ENCODE measurements around the gene METTL1. TPM values are rescaled to one million over a fixed set of nuclear protein-coding genes. Genes with fewer than 3 reads are reported as not detected.
"Not testable (repeated sequence)": the region's sequence is repeated elsewhere in the genome, so short reads cannot be mapped to it uniquely, and the experiment has no call there.

Gene METTL1
- total RNA-seq, 1 experiment from 2014 or later, result 341 TPM

DNA sequence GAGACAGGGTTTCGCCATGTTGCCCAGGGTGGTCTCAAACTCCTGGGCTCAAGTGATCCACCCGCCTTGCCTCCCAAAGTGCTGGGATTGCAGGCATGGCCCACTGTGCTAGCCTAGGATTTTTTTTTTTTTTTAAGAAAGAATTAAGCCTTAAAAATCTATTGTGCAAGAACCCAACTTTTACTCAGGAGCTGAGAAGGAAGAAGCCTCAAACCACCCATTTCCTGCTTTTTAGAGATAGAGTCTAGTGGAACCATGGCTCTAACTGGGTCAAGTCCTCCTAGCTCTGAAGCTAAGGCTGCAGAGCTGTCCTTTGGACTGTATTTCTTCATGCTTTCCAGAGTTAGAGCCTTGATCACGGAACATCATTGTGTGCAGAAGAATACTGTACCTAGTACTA, 9.3 kb upstream of the METTL1 start:
- DNase-seq, result no peak
- H3K27ac ChIP-seq, result no peak overlapping the region

DNA sequence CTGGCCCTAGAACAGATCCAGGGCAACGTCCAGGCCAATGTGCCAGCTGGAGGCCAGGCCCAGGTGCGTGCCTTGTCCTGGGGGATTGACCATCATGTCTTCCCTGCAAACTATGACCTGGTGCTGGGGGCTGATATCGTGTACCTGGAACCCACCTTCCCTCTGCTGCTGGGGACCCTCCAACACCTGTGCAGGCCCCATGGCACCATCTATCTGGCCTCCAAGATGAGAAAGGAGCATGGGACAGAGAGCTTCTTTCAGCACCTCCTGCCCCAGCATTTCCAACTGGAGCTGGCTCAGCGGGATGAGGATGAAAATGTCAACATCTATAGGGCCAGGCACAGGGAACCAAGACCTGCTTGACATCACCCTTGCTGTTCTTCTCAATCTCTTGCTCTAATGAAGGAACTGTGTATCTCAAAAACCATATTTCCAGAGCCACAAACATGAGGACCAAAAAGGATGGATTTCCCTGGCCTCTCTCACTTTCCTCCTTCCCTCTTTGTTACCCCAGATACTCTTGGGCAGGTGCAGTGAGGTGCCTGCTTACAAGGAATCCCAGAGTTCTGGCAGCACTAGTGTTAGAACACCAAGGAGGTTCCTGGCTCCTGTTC, 8.5 kb upstream of the METTL1 start:
- Histone ChIP-seq H3K4me1 (peaks cover 10% of the 10 kb centered on the region), H3K27me3 (no peaks in the 10 kb centered on the region), H3K4me3 (no peak overlapping the region), H3K9me3 (replicated peaks) (no peaks in the 10 kb centered on the region), H3K27ac (no peak overlapping the region), H3K36me3 (peaks cover 22% of the 10 kb centered on the region)
- no peak for DNase-seq

More for the DNA sequence above, 9.3 kb upstream of the METTL1 start:
- Histone ChIP-seq H3K4me1 (peaks cover 10% of the 10 kb centered on the region), H3K27me3 (no peaks in the 10 kb centered on the region), H3K9me3 (replicated peaks) (no peaks in the 10 kb centered on the region), H3K36me3 (peaks cover 30% of the 10 kb centered on the region), H3K4me3 (no peak overlapping the region; the same call in 1 of the 2 replicates)

GRCh38 chr12:57779736-57780135, 7.8 kb upstream of the METTL1 start:
- Histone ChIP-seq H3K36me3 (peaks cover 16% of the 10 kb centered on the region), H3K4me1 (peaks cover 10% of the 10 kb centered on the region), H3K27me3 (no peaks in the 10 kb centered on the region), H3K4me3 (no peak overlapping the region), H3K27ac (no peak overlapping the region), H3K9me3 (replicated peaks) (no peaks in the 10 kb centered on the region)
- DNase-seq, result no peak

- H3K36me3 ChIP-seq, result peaks cover 9% of the 10 kb centered on the region
- H3K4me1 ChIP-seq, result peaks cover 10% of the 10 kb centered on the region
- H3K9me3 ChIP-seq (replicated peaks), result no peaks in the 10 kb centered on the region
- no peak overlapping the region for H3K27ac ChIP-seq
- no peak overlapping the region for H3K4me3 ChIP-seq
- no peaks in the 10 kb centered on the region for H3K27me3 ChIP-seq
- no peak for DNase-seq
Observed at GRCh38 chr12:57777911-57778310, 6.0 kb upstream of the METTL1 start.

- H3K4me3 ChIP-seq, result no peak overlapping the region
- peaks cover 10% of the 10 kb centered on the region for H3K4me1 ChIP-seq
- H3K27me3 ChIP-seq, result no peaks in the 10 kb centered on the region
- H3K36me3 ChIP-seq, result peaks cover 9% of the 10 kb centered on the region
- H3K9me3 ChIP-seq (replicated peaks), result no peaks in the 10 kb centered on the region
- no peak overlapping the region for H3K27ac ChIP-seq
- DNase-seq, result no peak
Observed at GRCh38 chr12:57777367-57777766, 5.5 kb upstream of the METTL1 start.

- Histone ChIP-seq H3K4me1 (peaks cover 5% of the 10 kb centered on the region; the same call in 1 of the 2 replicates), H3K27ac (no peak overlapping the region), H3K27me3 (no peaks in the 10 kb centered on the region), H3K9me3 (replicated peaks) (no peaks in the 10 kb centered on the region), H3K36me3 (peaks cover 9% of the 10 kb centered on the region), H3K4me3 (no peak overlapping the region)
- no peak for DNase-seq
Observed at GRCh38 chr12:57776247-57776587, 4.3 kb upstream of the METTL1 start.

GRCh38 chr12:57775563-57776246, 3.8 kb upstream of the METTL1 start:
- peak in 1 of 2 experiments; percentile 70 for DNase-seq
- H3K9me3 ChIP-seq (replicated peaks), result no peaks in the 10 kb centered on the region
- peaks cover 9% of the 10 kb centered on the region for H3K4me1 ChIP-seq
- no peak overlapping the region for H3K4me3 ChIP-seq
- H3K27ac ChIP-seq, result no peak overlapping the region
- H3K36me3 ChIP-seq, result peaks cover 12% of the 10 kb centered on the region
- no peaks in the 10 kb centered on the region for H3K27me3 ChIP-seq

GRCh38 chr12:57775044-57775443, 3.1 kb upstream of the METTL1 start:
- Histone ChIP-seq H3K4me1 (peaks cover 9% of the 10 kb centered on the region), H3K27ac (no peak overlapping the region), H3K27me3 (no peaks in the 10 kb centered on the region), H3K9me3 (replicated peaks) (no peaks in the 10 kb centered on the region), H3K4me3 (no peak overlapping the region), H3K36me3 (peaks cover 16% of the 10 kb centered on the region)
- no peak for DNase-seq

GRCh38 chr12:57774634-57775033, 2.7 kb upstream of the METTL1 start:
- H3K4me3 ChIP-seq; H3K27ac ChIP-seq; H3K27me3 ChIP-seq; DNase-seq; H3K4me1 ChIP-seq; H3K9me3 ChIP-seq (replicated peaks): not testable (repeated sequence)
- peaks cover 20% of the 10 kb centered on the region for H3K36me3 ChIP-seq

DNA sequence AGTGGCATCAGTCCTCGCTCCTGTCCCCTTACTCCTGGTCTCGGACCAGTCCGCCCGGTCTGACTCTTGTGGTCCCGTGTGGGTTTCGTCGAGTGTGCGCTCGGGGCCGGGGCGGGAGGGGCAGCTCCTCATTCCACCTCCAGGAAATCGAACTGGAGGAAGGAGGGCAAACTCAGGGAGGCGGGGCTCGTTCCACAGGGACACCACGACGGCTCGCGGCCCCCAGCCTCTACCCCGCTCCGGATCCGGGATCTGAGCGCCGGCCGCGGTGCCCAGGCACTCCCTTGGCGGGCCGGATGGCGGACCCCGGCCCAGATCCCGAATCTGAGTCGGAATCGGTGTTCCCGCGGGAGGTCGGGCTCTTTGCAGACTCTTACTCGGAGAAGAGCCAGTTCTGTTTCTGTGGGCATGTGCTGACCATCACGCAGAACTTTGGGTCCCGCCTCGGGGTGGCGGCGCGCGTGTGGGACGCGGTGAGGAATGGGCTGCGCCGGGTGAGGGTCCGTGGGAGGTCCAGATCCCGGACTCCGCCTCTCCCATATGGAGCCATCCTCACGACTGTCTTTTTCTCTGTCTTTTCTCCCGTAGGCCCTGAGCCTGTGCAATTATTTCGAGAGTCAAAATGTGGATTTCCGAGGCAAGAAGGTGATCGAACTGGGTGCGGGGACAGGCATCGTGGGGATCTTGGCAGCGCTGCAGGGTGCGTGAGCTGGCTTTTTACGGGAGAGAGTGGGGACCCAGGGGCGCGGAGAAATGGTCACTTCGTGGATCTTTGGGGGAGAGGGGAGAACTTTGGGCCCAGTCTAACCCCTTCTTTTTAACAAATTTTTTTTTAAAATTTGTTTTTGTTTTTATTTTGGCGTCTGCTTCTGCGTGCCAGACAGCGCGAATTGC, 771 bp upstream of the METTL1 start, which contains the start of gene EEF1AKMT3:
Gene EEF1AKMT3 (plus strand): TSS at position 186 of the 894 bp plus-strand sequence. CDS start 111 bp downstream, at position 297.
- H3K4me1 ChIP-seq, result peaks cover 9% of the 10 kb centered on the region
- H3K4me3 ChIP-seq, result peak within 1 kb of the TSS; percentile 78
- H3K27ac ChIP-seq, result peak within 1 kb of the TSS; percentile 91
- peak; percentile 100 for DNase-seq
- H3K27me3 ChIP-seq, result no peaks in the 10 kb centered on the region
- peaks cover 37% of the 10 kb centered on the region for H3K36me3 ChIP-seq
- H3K9me3 ChIP-seq (replicated peaks), result no peaks in the 10 kb centered on the region

DNA sequence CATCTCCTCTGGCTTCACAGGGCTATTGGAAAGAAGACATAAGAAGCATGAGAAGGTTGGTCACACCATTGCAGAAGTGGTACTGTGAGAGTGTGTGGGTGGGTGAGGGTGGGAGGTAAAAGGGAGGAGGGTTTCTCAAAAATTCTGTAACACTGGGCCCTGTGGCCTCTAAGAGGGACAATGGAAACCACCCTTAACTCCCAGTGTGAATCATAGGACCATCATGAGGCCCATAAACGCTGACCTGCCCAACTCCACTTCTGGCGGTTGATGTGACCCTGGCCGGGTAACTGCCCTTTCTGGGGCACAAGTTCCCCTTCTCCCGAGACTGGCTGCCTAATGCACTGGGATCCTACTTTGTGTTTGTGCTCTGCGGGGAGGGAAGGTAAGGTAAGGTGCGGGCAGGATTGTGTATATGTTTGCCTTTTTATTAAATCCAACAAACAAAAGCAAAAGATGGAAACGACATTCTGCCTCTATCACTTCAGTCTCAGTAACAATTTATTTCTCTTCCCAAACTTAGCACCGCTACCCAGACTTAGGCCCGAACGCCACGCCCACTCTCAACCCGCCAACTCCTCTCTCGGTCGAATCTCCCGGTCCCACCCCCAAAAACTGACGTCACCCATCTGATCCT, 551 bp downstream of the METTL1 start:
- peak overlapping the region; percentile 91 for H3K27ac ChIP-seq
- H3K4me3 ChIP-seq, result peak overlapping the region; percentile 78
- no peaks in the 10 kb centered on the region for H3K9me3 ChIP-seq (replicated peaks)
- peaks cover 47% of the 10 kb centered on the region for H3K36me3 ChIP-seq
- peaks cover 14% of the 10 kb centered on the region for H3K4me1 ChIP-seq
- DNase-seq, result peak; percentile 100
- no peaks in the 10 kb centered on the region for H3K27me3 ChIP-seq

DNA sequence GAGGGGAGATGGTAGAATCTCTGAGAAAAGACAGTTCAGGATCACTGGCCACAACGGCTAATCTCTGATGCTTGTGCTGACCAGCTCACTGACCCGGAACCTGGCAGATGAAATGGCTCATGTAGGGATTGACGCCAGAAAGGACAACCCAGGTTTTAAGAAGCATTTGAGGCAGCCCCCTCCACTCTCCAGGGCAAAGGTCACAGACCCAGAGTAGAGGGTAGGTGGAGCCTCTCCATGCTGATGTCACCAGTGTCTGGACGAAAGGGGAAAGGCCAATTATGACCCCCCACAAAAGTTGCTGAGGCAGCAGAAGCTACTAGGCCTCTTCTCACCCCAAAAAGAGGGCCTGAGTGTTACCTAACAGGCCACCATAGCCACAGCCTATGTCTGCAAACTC, 1.2 kb downstream of the METTL1 start:
- peak overlapping the region; percentile 78 for H3K4me3 ChIP-seq
- peak in 1 of 2 experiments; percentile 74 for DNase-seq
- H3K9me3 ChIP-seq (replicated peaks), result no peaks in the 10 kb centered on the region
- peaks cover 14% of the 10 kb centered on the region for H3K4me1 ChIP-seq
- H3K27ac ChIP-seq, result no peak overlapping the region
- peaks cover 49% of the 10 kb centered on the region for H3K36me3 ChIP-seq
- H3K27me3 ChIP-seq, result no peaks in the 10 kb centered on the region

- Histone ChIP-seq H3K27me3 (no peaks in the 10 kb centered on the region), H3K9me3 (replicated peaks) (no peaks in the 10 kb centered on the region), H3K27ac (no peak overlapping the region), H3K36me3 (peaks cover 56% of the 10 kb centered on the region), H3K4me3 (no peak overlapping the region), H3K4me1 (peaks cover 14% of the 10 kb centered on the region)
- peak in 1 of 2 experiments; percentile 68 for DNase-seq
Observed at GRCh38 chr12:57769594-57769993, 2.3 kb downstream of the METTL1 start.

- Histone ChIP-seq H3K27me3 (no peaks in the 10 kb centered on the region), H3K27ac (no peak overlapping the region), H3K9me3 (replicated peaks) (no peaks in the 10 kb centered on the region), H3K4me3 (no peak overlapping the region), H3K36me3 (peaks cover 71% of the 10 kb centered on the region), H3K4me1 (peaks cover 9% of the 10 kb centered on the region)
- DNase-seq, result no peak
Observed at GRCh38 chr12:57767876-57768275, 4.0 kb downstream of the METTL1 start.

Data from SJCRH30 (cell line).